CD14-positive monocyte (primary cell): ENCODE measurements around the gene VASH2. TPM values are rescaled to one million over a fixed set of nuclear protein-coding genes. Genes with fewer than 3 reads are reported as not detected.

Experiments
- DNase-seq, 3 donors: peaks; one replicate each; pipeline ENCODE4 v3.0.0-alpha.2; 2011 to 2022
- H2AFZ ChIP-seq: 2 replicates; pipeline ENCODE4 v1.6.0; 2012; ENCODE audit warnings: mild to moderate bottlenecking, low read depth, low read length, inconsistent platforms; ENCODE audit not compliant: insufficient read depth, poor library complexity, severe bottlenecking
- H3K27ac ChIP-seq, 2 donors: 1 replicate in 1 of 2; 2 replicates in 1 of 2; pipeline ENCODE4 v1.5.1; 2012 to 2013; ENCODE audit warnings: low read length in 2 of 2, control low read depth in 1 of 2, inconsistent platforms in 1 of 2, low read depth in 1 of 2, mild to moderate bottlenecking in 1 of 2
- H3K27me3 ChIP-seq, 2 donors: one replicate each; pipeline versions ENCODE4 v1.6.0 to v1.6.1; 2011 to 2013; ENCODE audit warnings: low read length in 2 of 2; ENCODE audit not compliant: control insufficient read depth in 2 of 2, insufficient read depth in 2 of 2
- H3K36me3 ChIP-seq, 2 donors: replicated peaks in 1 of 2; 1 replicate in 1 of 2; 2 replicates in 1 of 2; pipeline versions ENCODE4 v1.5.1 to v1.6.1; 2012 to 2013; ENCODE audit warnings: low read length in 2 of 2, control low read depth in 1 of 2, inconsistent platforms in 1 of 2, mild to moderate bottlenecking in 1 of 2; ENCODE audit not compliant: insufficient read depth in 2 of 2, control insufficient read depth in 1 of 2
- H3K4me1 ChIP-seq, 2 donors: 1 replicate in 1 of 2; 2 replicates in 1 of 2; pipeline versions ENCODE4 v1.5.1 to v1.6.1; 2012 to 2013; ENCODE audit warnings: low read length in 2 of 2, control low read depth in 1 of 2, inconsistent platforms in 1 of 2, mild to moderate bottlenecking in 1 of 2, moderate library complexity in 1 of 2; ENCODE audit not compliant: insufficient read depth in 2 of 2, control insufficient read depth in 1 of 2
- H3K4me2 ChIP-seq: replicated peaks from 2 replicates; pipeline ENCODE3; 2012; ENCODE audit warnings: low read length, moderate library complexity, mild to moderate bottlenecking; ENCODE audit not compliant: poor library complexity, severe bottlenecking; ENCODE audit errors: extremely low read depth
- H3K4me3 ChIP-seq, 3 experiments: fragments of 200-600 bp in 1 of 3; sonication (generic) in 1 of 3; replicated peaks in 1 of 3; 1 replicate in 2 of 3; 2 replicates in 1 of 3; pipeline ENCODE4 v1.5.1; 2011 to 2013; ENCODE audit warnings: low read length in 3 of 3, mild to moderate bottlenecking in 3 of 3, control low read depth in 2 of 3, low read depth in 2 of 3, inconsistent platforms in 1 of 3, moderate library complexity in 1 of 3
- H3K79me2 ChIP-seq: 2 replicates; pipeline ENCODE4 v1.6.0; 2012; ENCODE audit warnings: mild to moderate bottlenecking, control low read depth, inconsistent platforms, low read length, moderate library complexity; ENCODE audit not compliant: insufficient read depth
- H3K9ac ChIP-seq: 2 replicates; pipeline ENCODE4 v1.6.0; 2017; ENCODE audit warnings: low read length, mild to moderate bottlenecking; ENCODE audit not compliant: insufficient read depth, poor library complexity, severe bottlenecking
- H3K9me3 ChIP-seq, 2 donors: replicated peaks in 1 of 2; 1 replicate in 1 of 2; 2 replicates in 1 of 2; pipeline versions ENCODE4 v1.5.1 to v1.6.1; 2012 to 2013; ENCODE audit warnings: low read length in 2 of 2, control low read depth in 1 of 2; ENCODE audit not compliant: control insufficient read depth in 1 of 2, insufficient read depth in 1 of 2
- H4K20me1 ChIP-seq: 2 replicates; pipeline ENCODE4 v1.6.0; 2012; ENCODE audit warnings: mild to moderate bottlenecking, low read length, control low read depth, moderate library complexity; ENCODE audit not compliant: insufficient read depth
- H3K27ac Mint-ChIP-seq, 7 donors: one replicate each; pipeline ENCODE4 v1.8.0; 2020; ENCODE audit warnings: mild to moderate bottlenecking in 7 of 7, mixed read lengths in 7 of 7, moderate library complexity in 6 of 7, inconsistent platforms in 2 of 7
- H3K27me3 Mint-ChIP-seq, 3 donors: one replicate each; pipeline ENCODE4 v1.8.0; 2021 to 2022; ENCODE audit warnings: low read depth in 3 of 3, mild to moderate bottlenecking in 3 of 3, mixed read lengths in 3 of 3, moderate library complexity in 3 of 3, inconsistent platforms in 1 of 3
- H3K36me3 Mint-ChIP-seq, 2 donors: one replicate each; pipeline ENCODE4 v1.8.0; 2020; ENCODE audit warnings: mixed read lengths in 2 of 2, inconsistent platforms in 1 of 2, mild to moderate bottlenecking in 1 of 2
- H3K4me1 Mint-ChIP-seq: one replicate; pipeline ENCODE4 v1.8.0; 2020; ENCODE audit warnings: mild to moderate bottlenecking, mixed read lengths
- H3K4me3 Mint-ChIP-seq, 2 donors: one replicate each; pipeline ENCODE4 v1.8.0; 2020; ENCODE audit warnings: mild to moderate bottlenecking in 2 of 2, mixed read lengths in 2 of 2, moderate library complexity in 1 of 2
- H3K9me3 Mint-ChIP-seq, 7 donors: one replicate each; pipeline ENCODE4 v1.8.0; 2020 to 2022; ENCODE audit warnings: mixed read lengths in 7 of 7, mild to moderate bottlenecking in 6 of 7, moderate library complexity in 6 of 7, inconsistent platforms in 2 of 7
- WGBS: methylation state at CpG from one replicate; pipeline ENCODE4 v1.1.5; 2013; ENCODE audit warnings: missing lambda C conversion rate; ENCODE audit not compliant: insufficient coverage; 5-methylcytosine and 5-hydroxymethylcytosine counted together
- intact Hi-C, 2 donors: fragments of 100-400 bp; cut with micrococcal nuclease; formaldehyde crosslinking; loops; one replicate each; pipeline versions ENCODE4 v1.15.0 to v1.15.1; 2023
- polyA plus RNA-seq, 3 donors: library from polyadenylated mRNA; depleted of rRNA in 1 of 3; unstranded in 2 of 3; stranded (reverse) in 1 of 3; fragments of 300-500 nt in 2 of 3; fragments of >200 nt in 1 of 3; fragmentation: Illumina TruSeq in 2 of 3; gene quantifications; 1 replicate in 2 of 3; 2 replicates in 1 of 3; pipeline ENCODE4 v1.2.3, GENCODE V29; 2012 to 2021
- TF ChIP-seq, protein P1 (sequence below): fragments of 200-600 bp; IDR thresholded peaks from one replicate; pipeline ENCODE4 v1.8.0; 2022; ENCODE audit warnings: antibody characterized with exemption, mild to moderate bottlenecking

VASH2 gene
- polyA plus RNA-seq, 3 donors = 0.07 TPM; not detected in 2

DNA sequence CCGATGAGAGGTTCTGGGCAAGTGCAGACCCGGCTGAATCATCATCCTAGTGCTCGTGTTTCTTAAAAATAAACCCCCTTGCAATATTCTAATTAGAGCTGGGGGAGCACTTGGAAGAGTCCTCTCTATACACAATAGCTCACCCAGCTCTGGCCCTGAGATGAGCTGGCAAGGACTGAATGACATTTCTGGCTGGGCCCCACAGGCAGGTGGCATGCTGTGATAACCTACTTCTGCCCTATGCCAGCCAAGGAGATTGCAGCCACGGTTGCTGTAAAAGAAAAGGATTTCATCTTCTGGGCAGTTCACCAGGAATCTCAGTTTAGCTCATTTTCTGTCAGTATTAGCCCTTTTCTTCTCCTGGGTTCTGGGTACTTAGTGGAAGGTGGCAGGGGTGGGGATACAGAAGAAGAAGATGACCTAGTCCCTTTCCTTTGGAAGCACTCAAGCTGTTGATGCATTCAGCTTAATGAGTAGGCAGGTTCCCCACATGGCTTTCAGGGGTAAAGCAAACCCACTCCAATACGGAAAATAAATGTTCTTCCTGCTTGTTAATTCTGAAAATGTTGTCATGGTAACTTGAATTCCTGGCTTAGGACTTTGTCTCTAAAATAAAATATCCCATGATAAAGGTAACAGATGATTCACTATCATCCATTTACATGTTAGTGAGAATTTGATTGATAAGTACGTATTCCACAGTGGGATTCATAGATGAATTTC lies 32.2 kb downstream of the VASH2 start:
- WGBS = no CpG with 5 or more reads among the region's 6 CpGs
- intact Hi-C loops = no loop called here
- H2AFZ ChIP-seq = no peak overlapping the region
- H3K27ac ChIP-seq = no peak overlapping the region
- no peaks in the 10 kb centered on the region for H3K9me3 ChIP-seq
- Mint-ChIP-seq H3K9me3 (no peaks in the 10 kb centered on the region), H3K4me3 (no peak overlapping the region), H3K36me3 (no peaks in the 10 kb centered on the region), H3K27ac (no peak overlapping the region), H3K27me3 (peaks cover 0 to 3% (median 1%) of the 10 kb centered on the region in 3 donors), H3K4me1 (no peaks in the 10 kb centered on the region)
- no peak for DNase-seq
- no peaks in the 10 kb centered on the region for H4K20me1 ChIP-seq
- no peaks in the 10 kb centered on the region for H3K36me3 ChIP-seq
- H3K4me2 ChIP-seq = no peak overlapping the region
- H3K79me2 ChIP-seq = no peaks in the 10 kb centered on the region
- H3K9ac ChIP-seq = no peak overlapping the region
- no peaks in the 10 kb centered on the region for H3K4me1 ChIP-seq
- H3K27me3 ChIP-seq = no peaks in the 10 kb centered on the region
- no peak overlapping the region for H3K4me3 ChIP-seq
- TF ChIP-seq, protein P1, sequence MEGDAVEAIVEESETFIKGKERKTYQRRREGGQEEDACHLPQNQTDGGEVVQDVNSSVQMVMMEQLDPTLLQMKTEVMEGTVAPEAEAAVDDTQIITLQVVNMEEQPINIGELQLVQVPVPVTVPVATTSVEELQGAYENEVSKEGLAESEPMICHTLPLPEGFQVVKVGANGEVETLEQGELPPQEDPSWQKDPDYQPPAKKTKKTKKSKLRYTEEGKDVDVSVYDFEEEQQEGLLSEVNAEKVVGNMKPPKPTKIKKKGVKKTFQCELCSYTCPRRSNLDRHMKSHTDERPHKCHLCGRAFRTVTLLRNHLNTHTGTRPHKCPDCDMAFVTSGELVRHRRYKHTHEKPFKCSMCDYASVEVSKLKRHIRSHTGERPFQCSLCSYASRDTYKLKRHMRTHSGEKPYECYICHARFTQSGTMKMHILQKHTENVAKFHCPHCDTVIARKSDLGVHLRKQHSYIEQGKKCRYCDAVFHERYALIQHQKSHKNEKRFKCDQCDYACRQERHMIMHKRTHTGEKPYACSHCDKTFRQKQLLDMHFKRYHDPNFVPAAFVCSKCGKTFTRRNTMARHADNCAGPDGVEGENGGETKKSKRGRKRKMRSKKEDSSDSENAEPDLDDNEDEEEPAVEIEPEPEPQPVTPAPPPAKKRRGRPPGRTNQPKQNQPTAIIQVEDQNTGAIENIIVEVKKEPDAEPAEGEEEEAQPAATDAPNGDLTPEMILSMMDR = no peak

DNA sequence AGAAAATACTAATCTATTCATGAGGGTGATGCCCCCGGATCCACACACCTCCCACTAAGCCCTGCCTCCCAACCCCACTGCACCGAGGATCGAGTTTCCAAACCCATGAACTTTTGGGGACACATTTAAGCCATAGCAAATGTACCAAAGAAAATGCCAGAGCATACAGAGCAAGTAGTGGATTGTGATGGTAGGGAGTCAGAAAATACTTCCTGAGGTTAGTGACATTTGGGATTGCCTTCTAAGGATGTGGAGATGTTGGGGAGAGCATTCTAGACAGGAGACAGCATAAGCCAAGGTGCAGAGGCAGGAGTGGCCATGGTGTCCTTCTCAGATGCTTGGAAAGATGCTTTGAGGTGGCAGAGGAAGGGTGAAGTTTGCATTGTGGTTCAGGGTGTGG lies 33.1 kb downstream of the VASH2 start:
- Histone ChIP-seq H3K9me3 (no peaks in the 10 kb centered on the region), H3K27ac (no peak overlapping the region), H3K4me3 (no peak overlapping the region), H3K9ac (no peak overlapping the region), H2AFZ (no peak overlapping the region), H4K20me1 (no peaks in the 10 kb centered on the region), H3K79me2 (no peaks in the 10 kb centered on the region), H3K4me2 (no peak overlapping the region), H3K4me1 (no peaks in the 10 kb centered on the region), H3K36me3 (peaks cover 0 to 3% of the 10 kb centered on the region in 2 donors), H3K27me3 (no peaks in the 10 kb centered on the region)
- Mint-ChIP-seq H3K27me3 (peaks cover 0 to 3% (median 1%) of the 10 kb centered on the region in 3 donors), H3K36me3 (no peaks in the 10 kb centered on the region), H3K4me1 (no peaks in the 10 kb centered on the region), H3K4me3 (no peak overlapping the region), H3K27ac (no peak overlapping the region), H3K9me3 (no peaks in the 10 kb centered on the region)
- DNase-seq = no peak
- TF ChIP-seq, protein P1 = no peak
- WGBS = no CpG with 5 or more reads among the region's 3 CpGs
- intact Hi-C loops = no loop called here
